ENCODE results near the gene SLC25A48. TPM values are rescaled to one million over a fixed set of nuclear protein-coding genes. Genes with fewer than 3 reads are reported as not detected.
A peak's percentile ranks its signal among the peaks of the same experiment; 100 is the strongest.
"Not testable (repeated sequence)": the region's sequence is repeated elsewhere in the genome, so short reads cannot be mapped to it uniquely, and the experiment has no call there.

Gene SLC25A48
- polyA plus RNA-seq, 1 donor from 2014 or later, result not detected

DNA sequence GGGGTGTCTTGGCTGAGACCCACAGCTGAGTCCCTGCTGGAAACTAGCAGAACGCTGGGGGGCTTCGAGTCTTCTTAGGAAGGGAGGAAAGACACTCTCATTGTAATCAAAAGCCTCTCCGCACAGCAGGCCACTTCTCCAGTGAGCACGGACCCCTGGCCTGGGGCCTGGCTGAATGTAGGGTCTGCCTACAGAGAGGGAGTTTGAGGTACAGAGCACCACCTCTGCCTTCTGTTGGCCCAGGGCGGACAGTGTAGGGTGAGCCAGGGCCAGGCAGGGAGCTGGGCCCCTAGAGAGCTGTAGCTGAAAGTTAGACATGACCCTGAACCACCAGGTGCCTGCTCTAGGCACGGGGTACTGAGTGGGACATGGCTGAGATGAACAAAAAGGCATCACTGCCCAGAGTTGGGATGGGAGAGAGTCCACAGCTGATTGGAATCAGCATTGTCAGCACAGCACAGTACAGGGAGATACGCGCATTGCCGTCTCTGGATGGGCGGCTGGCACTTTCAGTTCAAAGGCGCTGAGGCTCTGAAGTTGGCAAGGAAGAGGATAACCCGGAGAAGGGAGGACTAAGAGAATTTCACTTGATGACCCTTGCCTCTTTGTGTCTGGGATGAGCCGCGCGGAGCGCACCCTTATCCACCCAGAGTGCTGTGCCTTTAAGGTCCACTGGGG is 363 bp upstream of the SLC25A48 start:
- peak overlapping the region in 1 of 4 donors; percentile 36 for H3K4me3 Mint-ChIP-seq
- peaks cover 2 to 8% (median 7%) of the 10 kb centered on the region in 3 donors for H3K9me3 Mint-ChIP-seq
- no peak overlapping the region for H3K27ac Mint-ChIP-seq
- H3K27me3 Mint-ChIP-seq, result peaks cover 38% of the 10 kb centered on the region
- H3K4me1 Mint-ChIP-seq, result peaks cover 0 to 5% (median 3%) of the 10 kb centered on the region in 3 donors
- peaks cover 2% of the 10 kb centered on the region for H3K36me3 Mint-ChIP-seq

DNA sequence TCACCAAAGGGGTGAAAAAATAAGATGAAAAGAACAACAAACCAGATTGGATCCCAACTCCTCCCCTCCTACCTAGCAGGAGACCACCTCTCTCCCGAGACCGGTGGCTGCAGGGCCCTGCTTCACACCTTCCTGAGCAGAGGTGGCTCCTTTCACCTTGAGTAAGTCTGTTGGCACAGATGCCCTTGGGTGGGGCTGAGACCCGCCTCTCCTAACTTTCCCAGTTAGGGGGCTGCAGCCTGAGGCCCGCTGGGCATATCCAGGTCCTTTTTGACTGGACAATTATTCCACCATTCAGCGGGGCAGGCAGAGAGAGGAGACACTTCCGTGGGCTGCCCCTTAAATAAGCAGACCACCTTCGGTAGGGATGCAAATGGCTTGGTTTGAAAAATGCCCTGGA is 1.3 kb downstream of the SLC25A48 start:
- Mint-ChIP-seq H3K27me3 (peaks cover 29% of the 10 kb centered on the region), H3K9me3 (peaks cover 3 to 15% (median 13%) of the 10 kb centered on the region in 3 donors), H3K36me3 (peaks cover 2% of the 10 kb centered on the region), H3K27ac (no peak overlapping the region), H3K4me1 (peaks cover 0 to 5% (median 3%) of the 10 kb centered on the region in 3 donors), H3K4me3 (no peak overlapping the region)

GRCh38 chr5:135838395-135838794 is 3.9 kb downstream of the SLC25A48 start:
- Mint-ChIP-seq H3K27me3 (peaks cover 21% of the 10 kb centered on the region), H3K9me3 (peaks cover 3 to 15% (median 11%) of the 10 kb centered on the region in 3 donors)
- not testable (repeated sequence) for H3K36me3 Mint-ChIP-seq, H3K27ac Mint-ChIP-seq, H3K4me1 Mint-ChIP-seq, H3K4me3 Mint-ChIP-seq

- H3K9me3 Mint-ChIP-seq, result peaks cover 3 to 15% (median 11%) of the 10 kb centered on the region in 3 donors
- no peak overlapping the region for H3K4me3 Mint-ChIP-seq
- H3K27ac Mint-ChIP-seq, result no peak overlapping the region
- H3K36me3 Mint-ChIP-seq, result no peaks in the 10 kb centered on the region
- H3K4me1 Mint-ChIP-seq, result no peaks in the 10 kb centered on the region
- H3K27me3 Mint-ChIP-seq, result peaks cover 10% of the 10 kb centered on the region
These were observed 5.1 kb downstream of the SLC25A48 start for GRCh38 chr5:135839566-135839965.

DNA sequence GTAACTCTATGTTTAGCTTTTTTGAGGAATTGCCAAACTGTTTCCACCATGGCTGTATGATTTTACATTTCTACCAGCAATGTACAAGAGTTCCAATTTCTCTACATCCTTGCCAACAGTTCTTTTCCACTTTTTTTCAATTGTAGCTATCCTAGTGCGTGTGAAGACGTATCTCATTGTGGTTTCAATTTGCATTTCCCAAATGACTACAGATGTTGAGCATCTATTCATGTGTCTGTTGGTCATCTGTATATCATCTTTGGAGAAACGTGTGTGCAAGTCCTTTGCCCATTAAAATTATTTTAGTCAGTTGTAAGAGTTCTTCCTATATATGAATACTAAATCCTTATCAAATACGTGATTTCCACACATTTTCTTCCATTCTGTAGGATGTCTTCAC is 6.5 kb downstream of the SLC25A48 start:
- Mint-ChIP-seq H3K4me1 (no peaks in the 10 kb centered on the region), H3K27ac (no peak overlapping the region), H3K27me3 (peaks cover 6% of the 10 kb centered on the region), H3K36me3 (no peaks in the 10 kb centered on the region), H3K4me3 (no peak overlapping the region), H3K9me3 (peaks cover 3 to 15% (median 11%) of the 10 kb centered on the region in 3 donors)

DNA sequence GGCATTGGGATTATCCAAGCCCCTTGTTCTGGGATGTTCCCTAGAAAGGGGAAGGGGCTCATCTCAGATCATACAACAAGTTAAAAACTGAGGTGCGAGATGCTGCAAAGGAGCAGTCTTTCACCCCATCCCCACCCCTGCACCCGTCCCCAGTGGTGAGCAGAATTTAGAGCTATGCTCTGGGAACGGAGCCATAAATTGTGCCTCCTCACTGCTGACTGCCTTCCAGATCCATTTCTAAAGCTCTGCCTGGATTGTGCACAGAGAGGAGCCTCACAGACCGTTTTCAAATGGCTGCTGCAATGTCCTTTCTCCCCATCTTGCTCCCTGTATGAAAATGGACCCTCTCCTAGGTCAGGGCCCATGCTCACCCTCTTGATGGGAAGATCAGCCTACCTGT is 8.3 kb downstream of the SLC25A48 start:
- Mint-ChIP-seq H3K4me1 (no peaks in the 10 kb centered on the region), H3K27me3 (peaks cover 4% of the 10 kb centered on the region), H3K9me3 (peaks cover 3 to 13% (median 13%) of the 10 kb centered on the region in 3 donors), H3K27ac (no peak overlapping the region), H3K4me3 (no peak overlapping the region), H3K36me3 (no peaks in the 10 kb centered on the region)

DNA sequence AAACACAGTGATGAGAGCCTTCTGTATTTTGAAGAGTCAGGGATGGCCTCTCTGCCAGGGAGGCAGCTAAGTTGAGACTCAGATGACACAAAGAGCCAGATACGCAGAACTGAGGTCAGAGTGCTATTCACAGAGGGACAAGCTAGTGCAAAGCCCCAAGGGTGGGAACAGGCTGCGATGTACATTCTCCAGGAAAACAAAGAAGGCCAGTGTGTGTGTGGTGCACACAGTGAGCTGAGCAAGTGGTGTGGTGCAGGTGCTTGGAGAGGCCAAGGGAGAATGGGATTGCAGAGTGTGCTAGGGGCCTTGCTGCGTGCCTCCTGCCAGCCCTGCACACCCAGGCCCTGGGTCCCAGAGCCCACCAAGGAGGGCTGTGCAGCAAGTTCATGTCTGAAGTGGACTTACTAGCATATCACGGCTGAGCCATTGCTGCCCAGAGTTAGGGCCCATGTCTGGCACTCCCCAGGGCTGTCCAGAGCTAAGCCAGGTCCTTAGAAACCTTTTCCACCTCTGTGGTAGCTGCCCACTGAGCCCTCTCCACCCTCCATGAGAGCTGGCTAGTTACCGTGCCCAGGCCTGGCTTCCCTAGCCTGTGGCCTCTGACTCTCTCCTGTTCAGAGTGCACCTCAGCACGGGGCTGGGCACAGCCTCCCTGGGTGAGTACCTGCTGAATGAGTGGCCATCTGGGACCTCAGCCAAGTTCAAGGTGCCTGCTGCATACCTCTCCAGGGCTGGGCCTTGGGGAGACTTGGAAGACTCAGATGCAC is 9.3 kb downstream of the SLC25A48 start:
- Mint-ChIP-seq H3K36me3 (no peaks in the 10 kb centered on the region), H3K4me1 (no peaks in the 10 kb centered on the region), H3K27ac (no peak overlapping the region), H3K4me3 (no peak overlapping the region), H3K9me3 (peaks cover 3 to 9% (median 9%) of the 10 kb centered on the region in 3 donors), H3K27me3 (peaks cover 4% of the 10 kb centered on the region)

GRCh38 chr5:135846311-135846710 is 11.8 kb downstream of the SLC25A48 start:
- Mint-ChIP-seq H3K4me3 (no peak overlapping the region), H3K27ac (no peak overlapping the region), H3K27me3 (peaks cover 4% of the 10 kb centered on the region), H3K9me3 (peaks cover 0 to 4% (median 0%) of the 10 kb centered on the region in 3 donors), H3K36me3 (no peaks in the 10 kb centered on the region), H3K4me1 (peaks cover 0 to 3% (median 0%) of the 10 kb centered on the region in 3 donors)

GRCh38 chr5:135847976-135848375 is 13.5 kb downstream of the SLC25A48 start:
- H3K9me3 Mint-ChIP-seq, result peaks cover 0 to 5% (median 0%) of the 10 kb centered on the region in 3 donors
- H3K4me1 Mint-ChIP-seq, result peaks cover 0 to 3% (median 0%) of the 10 kb centered on the region in 3 donors
- no peak overlapping the region for H3K4me3 Mint-ChIP-seq
- no peaks in the 10 kb centered on the region for H3K36me3 Mint-ChIP-seq
- no peaks in the 10 kb centered on the region for H3K27me3 Mint-ChIP-seq
- H3K27ac Mint-ChIP-seq, result no peak overlapping the region

DNA sequence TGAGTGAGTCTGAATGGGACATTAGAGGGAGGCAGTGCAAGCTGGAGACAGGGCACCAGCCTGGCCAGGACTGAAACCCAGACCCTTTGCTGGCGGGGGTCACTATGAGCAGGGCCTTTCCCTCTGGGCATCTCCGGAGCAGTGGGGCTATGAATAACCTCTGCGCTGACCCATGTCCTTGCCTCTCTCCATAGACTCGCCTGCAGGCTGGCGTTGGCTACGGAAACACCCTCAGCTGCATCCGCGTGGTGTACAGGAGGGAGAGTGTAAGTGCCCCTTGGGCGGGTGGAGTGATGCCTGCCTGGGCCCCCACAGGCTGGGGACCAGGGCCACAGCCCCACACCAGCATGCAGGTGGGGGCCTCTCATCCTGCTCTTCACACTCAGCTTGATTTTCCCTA is 15.8 kb downstream of the SLC25A48 start:
- Mint-ChIP-seq H3K9me3 (peaks cover 0 to 7% (median 5%) of the 10 kb centered on the region in 3 donors), H3K36me3 (no peaks in the 10 kb centered on the region), H3K27ac (no peak overlapping the region), H3K4me1 (peaks cover 0 to 3% (median 0%) of the 10 kb centered on the region in 3 donors), H3K4me3 (no peak overlapping the region), H3K27me3 (peaks cover 2% of the 10 kb centered on the region)

DNA sequence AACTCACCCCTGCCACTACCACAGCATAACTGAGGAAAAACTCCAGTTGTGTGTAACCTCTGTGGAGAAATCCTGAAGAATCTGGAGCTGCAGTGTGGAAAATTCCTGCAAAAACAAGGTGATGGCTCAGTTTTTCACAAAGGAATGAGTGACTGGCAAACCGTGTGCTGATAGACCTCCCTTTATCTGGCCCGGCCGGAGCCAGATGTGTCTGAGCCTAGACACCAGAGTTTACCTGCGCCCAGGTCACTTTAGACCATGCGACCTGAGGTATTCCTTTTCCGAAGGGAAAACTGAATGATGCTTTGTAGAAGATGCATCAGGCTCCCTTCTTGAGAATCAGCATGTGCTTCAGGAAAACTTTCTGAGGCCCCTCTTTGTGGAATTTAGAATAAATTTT is 16.2 kb downstream of the SLC25A48 start:
- Mint-ChIP-seq H3K4me1 (peaks cover 0 to 3% (median 0%) of the 10 kb centered on the region in 3 donors), H3K9me3 (peaks cover 0 to 7% (median 5%) of the 10 kb centered on the region in 3 donors), H3K27me3 (peaks cover 2% of the 10 kb centered on the region), H3K4me3 (no peak overlapping the region), H3K27ac (no peak overlapping the region), H3K36me3 (no peaks in the 10 kb centered on the region)

DNA sequence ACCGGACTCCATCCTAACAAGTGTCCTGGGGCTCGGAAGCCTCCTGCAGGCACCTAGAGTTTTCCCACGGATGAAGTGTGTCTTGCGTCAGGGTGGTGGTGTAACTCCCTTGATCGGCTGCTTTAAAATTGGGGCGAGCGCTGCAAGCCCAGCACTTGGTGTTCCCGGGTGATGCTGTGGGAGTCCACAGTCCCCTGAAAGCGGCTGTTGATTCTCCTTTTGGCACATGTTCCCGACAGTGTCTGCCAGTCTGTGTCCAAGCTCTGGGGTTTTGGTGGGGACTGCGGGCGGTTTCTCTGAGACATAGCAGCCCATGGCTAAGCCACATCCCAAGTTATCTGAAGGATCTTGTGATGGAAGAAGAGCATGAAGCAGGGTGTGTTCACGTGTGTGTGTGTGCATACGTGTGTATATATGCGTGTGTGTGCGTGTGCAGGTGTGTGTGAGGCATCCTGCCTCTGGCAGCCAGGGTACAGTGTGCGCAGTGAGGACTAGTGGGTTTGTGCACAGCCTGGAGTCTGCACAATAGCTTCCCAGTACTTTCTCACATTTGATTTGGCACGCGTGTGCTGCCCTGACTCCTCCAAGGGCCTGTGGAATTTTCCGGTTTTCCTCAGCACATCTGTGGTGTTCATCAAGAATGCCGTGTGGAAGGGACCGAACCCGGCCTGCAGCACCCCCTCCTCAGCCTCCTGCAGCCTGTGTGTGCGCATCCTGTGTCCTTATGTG is 16.9 kb downstream of the SLC25A48 start:
- H3K36me3 Mint-ChIP-seq, result no peaks in the 10 kb centered on the region
- peaks cover 4% of the 10 kb centered on the region for H3K27me3 Mint-ChIP-seq
- no peak overlapping the region for H3K27ac Mint-ChIP-seq
- H3K9me3 Mint-ChIP-seq, result peaks cover 0 to 8% (median 5%) of the 10 kb centered on the region in 3 donors
- no peak overlapping the region for H3K4me3 Mint-ChIP-seq
- peaks cover 0 to 3% (median 0%) of the 10 kb centered on the region in 3 donors for H3K4me1 Mint-ChIP-seq

- H3K27me3 Mint-ChIP-seq, result peaks cover 4% of the 10 kb centered on the region
- peaks cover 0 to 3% (median 0%) of the 10 kb centered on the region in 3 donors for H3K4me1 Mint-ChIP-seq
- H3K4me3 Mint-ChIP-seq, result no peak overlapping the region
- H3K27ac Mint-ChIP-seq, result no peak overlapping the region
- peaks cover 0 to 8% (median 4%) of the 10 kb centered on the region in 3 donors for H3K9me3 Mint-ChIP-seq
- no peaks in the 10 kb centered on the region for H3K36me3 Mint-ChIP-seq
These were observed 17.7 kb downstream of the SLC25A48 start for GRCh38 chr5:135851915-135852845.

DNA sequence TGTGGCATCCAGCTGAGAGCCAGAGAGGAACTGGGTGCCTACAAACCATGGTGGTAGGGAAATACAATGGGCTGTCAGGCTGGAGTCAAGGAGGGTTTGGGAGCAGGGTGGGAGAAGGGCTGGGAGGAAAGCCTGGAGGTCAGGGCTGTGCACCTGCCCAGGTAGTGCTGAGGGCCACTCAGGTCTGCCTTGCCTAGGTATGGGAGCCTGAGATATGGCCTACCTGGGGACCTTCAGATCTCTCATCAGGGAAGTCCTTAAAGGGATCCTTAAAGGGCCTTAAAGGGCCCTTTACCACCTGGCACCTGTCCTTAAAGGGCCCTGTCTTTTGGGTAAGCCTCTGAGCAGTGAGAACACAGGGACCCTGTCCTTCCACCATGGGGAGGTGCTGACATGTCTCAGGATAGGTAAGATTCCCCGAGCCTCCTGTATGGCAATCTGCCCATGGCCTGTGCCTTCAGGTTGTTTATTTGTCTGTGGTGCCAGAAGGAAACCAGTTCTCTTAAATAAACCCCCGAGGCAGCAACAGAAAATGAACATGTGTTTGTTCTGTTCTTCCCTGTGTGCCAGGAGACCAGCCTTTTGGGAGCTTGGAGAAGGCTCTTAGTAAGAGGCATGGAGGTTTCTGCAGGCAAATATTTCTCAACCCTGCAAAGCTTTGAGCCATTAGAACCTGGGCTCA is 23.3 kb downstream of the SLC25A48 start:
- peaks cover 6 to 10% (median 8%) of the 10 kb centered on the region in 3 donors for H3K9me3 Mint-ChIP-seq
- no peak overlapping the region for H3K4me3 Mint-ChIP-seq
- no peaks in the 10 kb centered on the region for H3K4me1 Mint-ChIP-seq
- no peak overlapping the region for H3K27ac Mint-ChIP-seq
- H3K36me3 Mint-ChIP-seq, result peaks cover 2% of the 10 kb centered on the region
- H3K27me3 Mint-ChIP-seq, result peaks cover 4% of the 10 kb centered on the region

Measured in IgD-negative memory B cell (primary cell).